Natural killer cell (primary cell): ENCODE data around the gene ANTXR2. TPM values are rescaled to one million over a fixed set of nuclear protein-coding genes. Genes with fewer than 3 reads are reported as not detected.

Experiments
- ATAC-seq, 3 donors: fragments of 150-1000 bp in 2 of 3; fragments of 200-7000 bp in 1 of 3; cut with Tn5 transposase; 1 replicate in 1 of 3; 2 replicates in 2 of 3; pipeline ENCODE4 v1.10.0; 2021; ENCODE audit warnings: mild to moderate bottlenecking in 2 of 3, moderate library complexity in 2 of 3
- DNase-seq, 2 donors: peaks; one replicate each; pipeline versions ENCODE4 v3.0.0 to v3.0.0-alpha.2; 2013 to 2021; ENCODE audit warnings: mixed read lengths in 1 of 2
- H3K27ac ChIP-seq: one replicate; pipeline ENCODE4 v1.5.1; 2013; ENCODE audit warnings: mild to moderate bottlenecking, low read length
- H3K27me3 ChIP-seq: one replicate; pipeline ENCODE4 v1.6.1; 2013; ENCODE audit warnings: low read length; ENCODE audit not compliant: control insufficient read depth, insufficient read depth
- H3K36me3 ChIP-seq: one replicate; pipeline ENCODE4 v1.6.1; 2013; ENCODE audit warnings: low read length; ENCODE audit not compliant: control insufficient read depth, insufficient read depth
- H3K4me1 ChIP-seq: one replicate; pipeline ENCODE4 v1.6.1; 2013; ENCODE audit warnings: low read length; ENCODE audit not compliant: control insufficient read depth, insufficient read depth
- H3K4me3 ChIP-seq: one replicate; pipeline ENCODE4 v1.5.1; 2013; ENCODE audit warnings: low read length
- H3K9me3 ChIP-seq: one replicate; pipeline ENCODE4 v1.6.1; 2013; ENCODE audit warnings: low read length; ENCODE audit not compliant: control insufficient read depth, insufficient read depth
- H3K27ac Mint-ChIP-seq, 2 donors: one replicate each; pipeline ENCODE4 v1.8.0; 2022; ENCODE audit warnings: mild to moderate bottlenecking in 2 of 2, mixed read lengths in 2 of 2, moderate library complexity in 1 of 2
- H3K27me3 Mint-ChIP-seq, 2 donors: one replicate each; pipeline ENCODE4 v1.8.0; 2022; ENCODE audit warnings: low read depth in 2 of 2, mixed read lengths in 2 of 2
- H3K36me3 Mint-ChIP-seq: one replicate; pipeline ENCODE4 v1.8.0; 2022; ENCODE audit warnings: mixed read lengths
- H3K4me1 Mint-ChIP-seq, 2 donors: one replicate each; pipeline ENCODE4 v1.8.0; 2022; ENCODE audit warnings: mixed read lengths in 2 of 2
- H3K4me3 Mint-ChIP-seq: one replicate; pipeline ENCODE4 v1.8.0; 2022; ENCODE audit warnings: mild to moderate bottlenecking, moderate library complexity, mixed read lengths
- H3K9me3 Mint-ChIP-seq, 2 donors: one replicate each; pipeline ENCODE4 v1.8.0; 2022; ENCODE audit warnings: mixed read lengths in 2 of 2
- WGBS: methylation state at CpG from one replicate; pipeline ENCODE4 v1.1.7; 2013; ENCODE audit warnings: missing lambda C conversion rate; ENCODE audit not compliant: insufficient coverage; 5-methylcytosine and 5-hydroxymethylcytosine counted together
- intact Hi-C: fragments of 100-400 bp; cut with micrococcal nuclease; formaldehyde crosslinking; loops from one replicate; pipeline ENCODE4 v1.14.2; 2022
- total RNA-seq, 4 donors: library from RNA; stranded (reverse); fragments of 120-200 nt in 1 of 4; gene quantifications; one replicate each; pipeline versions ENCODE4 v1.2.3 to v1.2.4, GENCODE V29; 2013 to 2022
- TF ChIP-seq, protein P1 (sequence below): fragments of 200-600 bp; IDR thresholded peaks from one replicate; pipeline ENCODE4 v1.8.0; 2022; ENCODE audit warnings: antibody characterized with exemption

The ANTXR2 gene
- total RNA-seq, 3 donors from 2014 or later (not counting 1 experiment from before 2014, with no cell fraction given): 7.8 to 28.3 (median 10.0) TPM

DNA sequence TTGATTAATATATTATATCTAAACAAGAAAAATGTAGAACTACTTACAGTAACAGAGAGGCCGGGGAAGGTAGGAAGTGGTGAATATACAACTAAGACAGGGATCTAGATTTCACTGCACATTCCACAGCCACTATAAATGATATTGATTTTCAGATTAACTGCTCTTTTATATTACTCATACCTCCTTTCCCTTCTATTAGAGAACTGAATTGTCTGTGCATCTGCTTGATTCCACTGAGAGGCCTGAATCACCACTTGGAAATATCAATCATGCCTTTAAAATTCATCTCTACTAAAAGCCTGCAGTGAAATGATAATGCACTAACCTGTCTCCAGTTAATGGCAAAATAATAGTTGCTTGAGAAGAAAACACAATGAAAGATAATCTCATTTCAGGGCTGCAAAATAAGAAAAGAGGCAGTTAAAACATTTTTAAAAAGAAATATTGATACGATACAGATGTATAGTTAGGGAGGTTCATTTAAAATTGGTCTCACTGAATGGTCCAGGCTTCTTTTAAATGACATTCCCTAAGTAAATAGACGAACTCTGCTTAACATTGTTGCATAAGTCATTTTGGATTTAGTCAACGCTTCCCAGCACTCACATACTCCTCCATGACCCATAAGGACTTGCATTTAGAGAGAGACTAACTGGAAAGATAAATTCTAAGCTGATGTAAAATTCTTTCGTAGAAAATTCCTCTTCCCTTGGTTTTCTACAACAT, 3.8 kb downstream of the ANTXR2 start:
- peaks cover 0 to 2% of the 10 kb centered on the region in 2 donors for H3K27me3 Mint-ChIP-seq
- no peak for DNase-seq
- no peak overlapping the region for H3K27ac ChIP-seq
- no peak overlapping the region for H3K4me3 Mint-ChIP-seq
- ATAC-seq: no peak
- TF ChIP-seq, protein P1, sequence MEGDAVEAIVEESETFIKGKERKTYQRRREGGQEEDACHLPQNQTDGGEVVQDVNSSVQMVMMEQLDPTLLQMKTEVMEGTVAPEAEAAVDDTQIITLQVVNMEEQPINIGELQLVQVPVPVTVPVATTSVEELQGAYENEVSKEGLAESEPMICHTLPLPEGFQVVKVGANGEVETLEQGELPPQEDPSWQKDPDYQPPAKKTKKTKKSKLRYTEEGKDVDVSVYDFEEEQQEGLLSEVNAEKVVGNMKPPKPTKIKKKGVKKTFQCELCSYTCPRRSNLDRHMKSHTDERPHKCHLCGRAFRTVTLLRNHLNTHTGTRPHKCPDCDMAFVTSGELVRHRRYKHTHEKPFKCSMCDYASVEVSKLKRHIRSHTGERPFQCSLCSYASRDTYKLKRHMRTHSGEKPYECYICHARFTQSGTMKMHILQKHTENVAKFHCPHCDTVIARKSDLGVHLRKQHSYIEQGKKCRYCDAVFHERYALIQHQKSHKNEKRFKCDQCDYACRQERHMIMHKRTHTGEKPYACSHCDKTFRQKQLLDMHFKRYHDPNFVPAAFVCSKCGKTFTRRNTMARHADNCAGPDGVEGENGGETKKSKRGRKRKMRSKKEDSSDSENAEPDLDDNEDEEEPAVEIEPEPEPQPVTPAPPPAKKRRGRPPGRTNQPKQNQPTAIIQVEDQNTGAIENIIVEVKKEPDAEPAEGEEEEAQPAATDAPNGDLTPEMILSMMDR: no peak
- H3K36me3 ChIP-seq: peaks cover 5% of the 10 kb centered on the region
- H3K9me3 ChIP-seq: no peaks in the 10 kb centered on the region
- peaks cover 17 to 24% of the 10 kb centered on the region in 2 donors for H3K4me1 Mint-ChIP-seq
- no peak overlapping the region for H3K4me3 ChIP-seq
- H3K36me3 Mint-ChIP-seq: no peaks in the 10 kb centered on the region
- H3K4me1 ChIP-seq: peaks cover 15% of the 10 kb centered on the region
- intact Hi-C loops: no loop called here
- no peaks in the 10 kb centered on the region for H3K9me3 Mint-ChIP-seq
- H3K27ac Mint-ChIP-seq: peak overlapping the region; percentile 12 to 22
- 92% methylated on average over 1 of the region's 5 CpGs for WGBS
- H3K27me3 ChIP-seq: no peaks in the 10 kb centered on the region

DNA sequence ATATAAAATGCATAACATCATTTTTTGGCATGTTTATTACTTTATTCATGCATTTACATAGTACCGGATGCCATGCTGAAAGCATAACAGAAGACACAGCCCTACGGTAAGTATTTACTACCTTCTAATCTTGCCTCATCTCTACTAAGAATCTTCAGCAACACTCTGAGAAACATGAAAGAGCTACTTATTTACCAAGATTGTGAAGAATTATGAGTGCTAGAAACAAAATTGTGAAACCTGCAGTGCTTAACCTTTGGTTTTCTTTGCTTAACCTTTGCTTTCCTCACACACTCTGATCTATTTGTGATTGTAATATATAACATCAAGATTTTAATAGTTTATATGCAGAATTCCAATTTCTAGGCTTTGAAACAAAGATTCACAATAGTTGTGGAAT, 7.4 kb downstream of the ANTXR2 start:
- Mint-ChIP-seq H3K4me1 (no peaks in the 10 kb centered on the region), H3K27me3 (no peaks in the 10 kb centered on the region), H3K9me3 (no peaks in the 10 kb centered on the region), H3K36me3 (no peaks in the 10 kb centered on the region), H3K27ac (no peak overlapping the region), H3K4me3 (no peak overlapping the region)
- Histone ChIP-seq H3K4me3 (no peak overlapping the region), H3K27ac (no peak overlapping the region), H3K27me3 (no peaks in the 10 kb centered on the region), H3K36me3 (peaks cover 5% of the 10 kb centered on the region), H3K9me3 (no peaks in the 10 kb centered on the region), H3K4me1 (no peaks in the 10 kb centered on the region)
- intact Hi-C loops: no loop called here
- no peak for DNase-seq
- WGBS: 94% methylated on average over 2 of the region's 2 CpGs
- TF ChIP-seq, protein P1: no peak
- ATAC-seq: no peak

DNA sequence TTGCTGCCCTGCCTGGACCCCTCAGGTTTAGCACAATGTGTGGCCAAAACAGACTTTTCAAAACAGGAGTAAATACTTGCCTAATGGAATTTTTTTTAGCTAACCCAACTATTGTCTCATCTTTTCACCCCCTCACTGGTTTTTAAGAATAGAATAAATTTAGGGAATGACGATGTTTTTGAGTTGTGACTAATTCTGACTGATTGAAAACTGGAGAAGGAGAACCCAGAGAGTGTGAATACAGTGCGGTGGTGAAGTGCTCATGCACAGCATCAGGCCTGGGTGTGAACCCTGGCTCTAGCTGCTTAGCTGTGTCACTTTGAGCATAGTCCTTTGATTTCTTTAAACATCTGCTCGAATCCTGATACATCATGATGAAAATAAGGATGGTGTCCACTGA, 10.5 kb downstream of the ANTXR2 start:
- Histone ChIP-seq H3K4me1 (peaks cover 6% of the 10 kb centered on the region), H3K27ac (no peak overlapping the region), H3K9me3 (no peaks in the 10 kb centered on the region), H3K36me3 (peaks cover 3% of the 10 kb centered on the region), H3K4me3 (no peak overlapping the region), H3K27me3 (no peaks in the 10 kb centered on the region)
- TF ChIP-seq, protein P1: no peak
- 97% methylated on average over 3 of the region's 3 CpGs for WGBS
- peak overlapping the region; percentile 28 to 66 for H3K27ac Mint-ChIP-seq
- H3K27me3 Mint-ChIP-seq: no peaks in the 10 kb centered on the region
- no peaks in the 10 kb centered on the region for H3K36me3 Mint-ChIP-seq
- no peak for DNase-seq
- H3K4me3 Mint-ChIP-seq: no peak overlapping the region
- H3K9me3 Mint-ChIP-seq: no peaks in the 10 kb centered on the region
- no peak for ATAC-seq
- H3K4me1 Mint-ChIP-seq: peaks cover 11 to 12% of the 10 kb centered on the region in 2 donors
- intact Hi-C loops: no loop called here

DNA sequence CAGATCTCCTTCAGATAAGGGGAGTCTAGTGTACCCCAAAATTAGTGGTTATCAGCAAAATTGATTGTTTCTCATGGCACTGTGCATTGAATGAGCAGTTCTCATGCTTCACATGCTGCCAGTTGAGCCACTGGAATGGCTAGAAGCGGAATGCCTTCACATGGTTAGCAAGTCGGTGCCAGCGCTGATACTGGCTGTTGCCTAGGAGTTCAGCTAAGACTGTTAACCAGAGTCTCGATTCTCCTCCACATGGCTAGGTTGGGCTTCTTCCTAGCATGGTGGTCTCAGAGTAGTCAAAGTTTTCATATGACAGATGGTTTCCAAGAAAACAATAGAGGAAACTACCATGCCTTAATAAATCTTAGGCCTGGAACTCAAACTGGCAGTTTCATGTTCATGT, 12.2 kb downstream of the ANTXR2 start:
- ATAC-seq (no peak), DNase-seq (no peak)
- Mint-ChIP-seq H3K27ac (no peak overlapping the region), H3K4me3 (no peak overlapping the region), H3K36me3 (no peaks in the 10 kb centered on the region), H3K4me1 (peaks cover 11 to 12% of the 10 kb centered on the region in 2 donors), H3K9me3 (no peaks in the 10 kb centered on the region), H3K27me3 (no peaks in the 10 kb centered on the region)
- H3K36me3 ChIP-seq: peaks cover 3% of the 10 kb centered on the region
- 98% methylated on average over 4 of the region's 4 CpGs for WGBS
- no peaks in the 10 kb centered on the region for H3K9me3 ChIP-seq
- intact Hi-C loops: no loop called here
- H3K27me3 ChIP-seq: no peaks in the 10 kb centered on the region
- TF ChIP-seq, protein P1: no peak
- no peak overlapping the region for H3K27ac ChIP-seq
- H3K4me3 ChIP-seq: no peak overlapping the region
- peaks cover 6% of the 10 kb centered on the region for H3K4me1 ChIP-seq
